Activated CD4-positive, alpha-beta T cell treated with anti-CD3 and anti-CD28 coated beads, Interleukin-2, Interleukin-4, amounts not matched to agents 100 ng/mL and 50 ng/mL, durations not matched to agents 16 hours and 8 hours (primary cell): ENCODE data around the gene PRIMA1.

ENCODE experiments used
- DNase-seq: peaks from one replicate; pipeline ENCODE4 v3.0.0-alpha.2; 2020; ENCODE audit warnings: low spot score

PRIMA1 gene

GRCh38 chr14:93712079-93712837 is 76.0 kb downstream of the PRIMA1 start:
- no peak for DNase-seq

GRCh38 chr14:93709249-93709648 is 79.0 kb downstream of the PRIMA1 start:
- DNase-seq: no peak

GRCh38 chr14:93708800-93709199 is 79.5 kb downstream of the PRIMA1 start:
- no peak for DNase-seq

- DNase-seq: no peak
Observed at GRCh38 chr14:93708311-93708734, 80.0 kb downstream of the PRIMA1 start.

GRCh38 chr14:93707475-93707874 is 80.8 kb downstream of the PRIMA1 start:
- no peak for DNase-seq

GRCh38 chr14:93706360-93706955 is 81.8 kb downstream of the PRIMA1 start:
- no peak for DNase-seq

- DNase-seq: no peak
Observed at GRCh38 chr14:93705513-93706156, 82.7 kb downstream of the PRIMA1 start.

- no peak for DNase-seq
Observed at GRCh38 chr14:93703941-93704340, 84.3 kb downstream of the PRIMA1 start.

- no peak for DNase-seq
Observed at GRCh38 chr14:93702946-93703345, 85.3 kb downstream of the PRIMA1 start.

- no peak for DNase-seq
Observed at GRCh38 chr14:93701562-93701961, 86.7 kb downstream of the PRIMA1 start.

GRCh38 chr14:93700928-93701327 is 87.4 kb downstream of the PRIMA1 start:
- DNase-seq: no peak

GRCh38 chr14:93693914-93694313 is 94.4 kb downstream of the PRIMA1 start:
- no peak for DNase-seq

- no peak for DNase-seq
Observed at GRCh38 chr14:93691042-93691780, 97.1 kb downstream of the PRIMA1 start.

- no peak for DNase-seq
Observed at GRCh38 chr14:93690146-93690545, 98.1 kb downstream of the PRIMA1 start.

GRCh38 chr14:93688820-93689219 is 99.5 kb downstream of the PRIMA1 start:
- no peak for DNase-seq

- DNase-seq: no peak
Observed at GRCh38 chr14:93688239-93688666, 100.0 kb downstream of the PRIMA1 start.

GRCh38 chr14:93686268-93686667 is 102.0 kb downstream of the PRIMA1 start:
- no peak for DNase-seq

GRCh38 chr14:93685121-93685895 is 103.0 kb downstream of the PRIMA1 start:
- DNase-seq: no peak

GRCh38 chr14:93683226-93683625 is 105.1 kb downstream of the PRIMA1 start:
- peak; percentile 10 for DNase-seq

GRCh38 chr14:93682459-93682858 is 105.8 kb downstream of the PRIMA1 start:
- DNase-seq: no peak

- no peak for DNase-seq
Observed at GRCh38 chr14:93676416-93676958, 111.8 kb downstream of the PRIMA1 start.
